GM23338 (cell line): ENCODE results near the gene RALGPS1. TPM values are rescaled to one million over a fixed set of nuclear protein-coding genes. Genes with fewer than 3 reads are reported as not detected.

Experiments
- ATAC-seq: fragments of 200-7000 bp; cut with Tn5 transposase; 3 replicates; pipeline ENCODE4 v1.9.1; 2020
- DNase-seq: peaks from one replicate; pipeline ENCODE4 v3.0.0-alpha.2; 2015; ENCODE audit warnings: low spot score
- H2AFZ ChIP-seq: fragments of 200-600 bp; sonication (generic); 2 replicates; pipeline ENCODE4 v1.8.0; 2016; ENCODE audit warnings: antibody characterized with exemption, mild to moderate bottlenecking, moderate library complexity
- H3F3A ChIP-seq: fragments of 200-600 bp; sonication (generic); replicated peaks from 2 replicates; pipeline ENCODE4 v1.8.0; 2017; ENCODE audit warnings: antibody characterized with exemption, mixed run types, low read depth
- H3K27ac ChIP-seq: fragments of 200-600 bp; sonication (generic); 2 replicates; pipeline ENCODE4 v1.6.1; 2016; ENCODE audit warnings: low read depth
- H3K27me3 ChIP-seq: fragments of 200-600 bp; sonication (generic); 2 replicates; pipeline ENCODE4 v1.8.0; 2016; ENCODE audit warnings: mild to moderate bottlenecking, mixed run types, moderate library complexity; ENCODE audit not compliant: insufficient read depth
- H3K36me3 ChIP-seq: fragments of 200-600 bp; sonication (generic); 2 replicates; pipeline ENCODE4 v1.8.0; 2016; ENCODE audit warnings: mild to moderate bottlenecking; ENCODE audit not compliant: insufficient read depth
- H3K4me1 ChIP-seq: fragments of 200-600 bp; sonication (generic); 2 replicates; pipeline ENCODE4 v1.8.0; 2016; ENCODE audit warnings: mild to moderate bottlenecking, moderate library complexity; ENCODE audit not compliant: insufficient read depth
- H3K4me2 ChIP-seq: fragments of 200-600 bp; sonication (generic); 2 replicates; pipeline ENCODE4 v1.7.1; 2017; ENCODE audit warnings: mixed run types
- H3K4me3 ChIP-seq: fragments of 200-600 bp; sonication (generic); 2 replicates; pipeline ENCODE4 v1.6.1; 2016; ENCODE audit warnings: mixed run types
- H3K79me2 ChIP-seq: fragments of 200-600 bp; sonication (generic); replicated peaks from 2 replicates; pipeline ENCODE4 v1.8.0; 2017; ENCODE audit warnings: mild to moderate bottlenecking; ENCODE audit not compliant: insufficient read depth
- H3K9me2 ChIP-seq: fragments of 200-600 bp; sonication (generic); 2 replicates; pipeline ENCODE4 v1.8.0; 2017; ENCODE audit not compliant: insufficient read depth
- H4K20me1 ChIP-seq: fragments of 200-600 bp; sonication (generic); replicated peaks from 2 replicates; pipeline ENCODE4 v1.8.0; 2017; ENCODE audit warnings: mild to moderate bottlenecking; ENCODE audit not compliant: insufficient read depth
- H3K27ac Mint-ChIP-seq: 2 replicates; pipeline ENCODE4 v1.8.0; 2020; ENCODE audit warnings: inconsistent platforms, mild to moderate bottlenecking, moderate library complexity, mixed read lengths
- H3K27me3 Mint-ChIP-seq: 3 replicates; pipeline ENCODE4 v1.8.0; 2022; ENCODE audit warnings: low read depth, mild to moderate bottlenecking, moderate library complexity, mixed read lengths, inconsistent platforms; ENCODE audit not compliant: insufficient read depth, poor library complexity
- H3K36me3 Mint-ChIP-seq: 3 replicates; pipeline ENCODE4 v1.8.0; 2021; ENCODE audit warnings: low read depth, mild to moderate bottlenecking, inconsistent platforms, moderate library complexity, mixed read lengths
- H3K4me1 Mint-ChIP-seq: 3 replicates; pipeline ENCODE4 v1.8.0; 2020; ENCODE audit warnings: mild to moderate bottlenecking, inconsistent platforms, mixed read lengths
- H3K4me3 Mint-ChIP-seq: 3 replicates; pipeline ENCODE4 v1.8.0; 2021; ENCODE audit warnings: moderate library complexity, mild to moderate bottlenecking, inconsistent platforms, mixed read lengths
- H3K9me3 Mint-ChIP-seq: 3 replicates; pipeline ENCODE4 v1.8.0; 2020; ENCODE audit warnings: moderate library complexity, mild to moderate bottlenecking, inconsistent platforms, mixed read lengths
- CREB1 ChIP-seq: fragments of 250-450 bp; sonication (Bioruptor Pico); IDR thresholded peaks from 2 replicates; pipeline ENCODE4 v1.5.0; 2020; ENCODE audit warnings: low read depth, mild to moderate bottlenecking, moderate library complexity
- CTCF ChIP-seq, 2 experiments: fragments of 200-600 bp in 1 of 2; sonication (generic) in 1 of 2; conservative IDR thresholded peaks; 2 replicates each; pipeline versions ENCODE4 v1.5.1 to v1.6.1; 2016 to 2017; ENCODE audit warnings: antibody characterized with exemption in 2 of 2, low read depth in 2 of 2, mild to moderate bottlenecking in 2 of 2, moderate library complexity in 1 of 2
- EZH2 ChIP-seq: fragments of 200-600 bp; sonication (generic); IDR thresholded peaks from one replicate; pipeline ENCODE4 v1.8.0; 2017; ENCODE audit warnings: antibody characterized with exemption, mild to moderate bottlenecking, low read depth; ENCODE audit not compliant: unreplicated experiment
- EZH2phosphoT487 ChIP-seq: fragments of 200-600 bp; sonication (generic); IDR thresholded peaks from one replicate; pipeline ENCODE4 v1.8.1; 2018; ENCODE audit warnings: antibody characterized with exemption; ENCODE audit not compliant: unreplicated experiment
- JUNB ChIP-seq: IDR thresholded peaks from one replicate; pipeline ENCODE4 v1.6.1; 2016; ENCODE audit warnings: antibody characterized with exemption; ENCODE audit not compliant: unreplicated experiment
- REST ChIP-seq: IDR thresholded peaks from one replicate; pipeline ENCODE4 v1.6.1; 2018; ENCODE audit warnings: antibody characterized with exemption; ENCODE audit not compliant: unreplicated experiment
- STAT1 ChIP-seq: IDR thresholded peaks from one replicate; pipeline ENCODE4 v1.6.1; 2016; ENCODE audit warnings: antibody characterized with exemption; ENCODE audit not compliant: unreplicated experiment
- ZNF114 ChIP-seq: fragments of 250-450 bp; sonication (Bioruptor Pico); IDR thresholded peaks from 2 replicates; pipeline ENCODE4 v1.5.0; 2020; ENCODE audit warnings: mild to moderate bottlenecking, moderate library complexity
- ZNF462 ChIP-seq: fragments of 250-450 bp; sonication (Bioruptor Pico); IDR thresholded peaks from 2 replicates; pipeline ENCODE4 v1.5.0; 2020; ENCODE audit warnings: mild to moderate bottlenecking, moderate library complexity
- polyA plus RNA-seq: library from polyadenylated mRNA; unstranded; fragments of >200 nt; fragmentation: Nextera tagmentation; extraction: Ambion mirVana; gene quantifications from 2 replicates; pipeline ENCODE4 v1.2.1, GENCODE V29; 2016
- total RNA-seq: library from RNA; depleted of rRNA; stranded (reverse); fragments of >200 nt; shearing (Covaris generic); gene quantifications from 2 replicates; pipeline ENCODE4 v1.2.3, GENCODE V29; 2014

Gene RALGPS1
- total and polyA plus RNA-seq, 2 experiments from 2014 or later: 18.2 to 57.1 TPM

- TF ChIP-seq REST (no peak), CTCF (conservative IDR thresholded peaks at IDR 0.05; ENCODE audit: low read depth in 2 of 2) (no peak), JUNB (no peak), ZNF114 (CRISPR knock-in tag) (no peak), CREB1 (CRISPR knock-in tag) (no peak), EZH2phosphoT487 (no peak), STAT1 (no peak)
These were observed 240.9 kb downstream of the RALGPS1 start (continued) for GRCh38 chr9:127155314-127155960.

- H3K4me2 ChIP-seq: no peak overlapping the region; the same call in 1 of the 2 replicates
- no peaks in the 10 kb centered on the region for H3K9me3 Mint-ChIP-seq
- peak; percentile 22 for ATAC-seq
- H3K27ac Mint-ChIP-seq: no peak overlapping the region; the same call in 1 of the 2 replicates
- H3K36me3 Mint-ChIP-seq: no peaks in the 10 kb centered on the region
- H3K4me3 Mint-ChIP-seq: no peak overlapping the region
- H3K27ac ChIP-seq: no peak overlapping the region
- no peaks in the 10 kb centered on the region for H3K36me3 ChIP-seq
- DNase-seq: no peak
- no peaks in the 10 kb centered on the region for H4K20me1 ChIP-seq
- H3K9me2 ChIP-seq: no peaks in the 10 kb centered on the region
- no peak overlapping the region for H3K4me3 ChIP-seq
- no peaks in the 10 kb centered on the region for H3F3A ChIP-seq
- H3K4me1 ChIP-seq: peaks cover 19% of the 10 kb centered on the region
- no peaks in the 10 kb centered on the region for H3K79me2 ChIP-seq
- peak overlapping the region; percentile 70; the same call in 1 of the 2 replicates for H2AFZ ChIP-seq
- H3K27me3 ChIP-seq: no peaks in the 10 kb centered on the region
- peaks cover 27% of the 10 kb centered on the region for H3K4me1 Mint-ChIP-seq
- peaks cover 6% of the 10 kb centered on the region for H3K27me3 Mint-ChIP-seq
- TF ChIP-seq ZNF114 (CRISPR knock-in tag) (no peak), EZH2phosphoT487 (no peak), JUNB (no peak), EZH2 (no peak), ZNF462 (CRISPR knock-in tag) (no peak), CTCF (conservative IDR thresholded peaks at IDR 0.05; ENCODE audit: low read depth in 2 of 2) (no peak)
These were observed 244.3 kb downstream of the RALGPS1 start for GRCh38 chr9:127158786-127159324.
